Natural killer cell treated with Interleukin-12 subunit alpha and Interleukin-12 subunit beta and Interleukin-15 and Interleukin-18, amount 100 ng/mL, for 72 hours (primary cell): ENCODE data around the gene TMEM238. TPM values are rescaled to one million over a fixed set of nuclear protein-coding genes. Genes with fewer than 3 reads are reported as not detected.

Experiments used
- ATAC-seq, 2 donors: fragments of 150-1000 bp; cut with Tn5 transposase in 1 of 2; sonication (Bioruptor Pico), chemical (Tn5 transposase) in 1 of 2; 2 replicates each; pipeline ENCODE4 v1.10.0; 2021
- DNase-seq: peaks from one replicate; pipeline ENCODE4 v3.0.0; 2022; ENCODE audit warnings: low spot score
- H3K27ac Mint-ChIP-seq, 2 donors: 1 replicate in 1 of 2; 2 replicates in 1 of 2; pipeline ENCODE4 v1.8.0; 2022; ENCODE audit warnings: mixed read lengths in 2 of 2, mild to moderate bottlenecking in 1 of 2, moderate library complexity in 1 of 2
- H3K27me3 Mint-ChIP-seq, 2 donors: 1 replicate in 1 of 2; 2 replicates in 1 of 2; pipeline ENCODE4 v1.8.0; 2022; ENCODE audit warnings: mixed read lengths in 2 of 2
- H3K36me3 Mint-ChIP-seq: one replicate; pipeline ENCODE4 v1.8.0; 2022; ENCODE audit warnings: mixed read lengths
- H3K4me1 Mint-ChIP-seq, 2 donors: 1 replicate in 1 of 2; 2 replicates in 1 of 2; pipeline ENCODE4 v1.8.0; 2022; ENCODE audit warnings: low read depth in 2 of 2, mixed read lengths in 2 of 2, mild to moderate bottlenecking in 1 of 2
- H3K4me3 Mint-ChIP-seq: one replicate; pipeline ENCODE4 v1.8.0; 2022; ENCODE audit warnings: mixed read lengths
- H3K9me3 Mint-ChIP-seq: 2 replicates; pipeline ENCODE4 v1.8.0; 2022; ENCODE audit warnings: mixed read lengths
- total RNA-seq, 2 donors: library from RNA; stranded (reverse); gene quantifications; one replicate each; pipeline ENCODE4 v1.2.3, GENCODE V29; 2022

TMEM238 gene
- total RNA-seq, 2 donors from 2014 or later, result 5.2 to 8.3 TPM

DNA sequence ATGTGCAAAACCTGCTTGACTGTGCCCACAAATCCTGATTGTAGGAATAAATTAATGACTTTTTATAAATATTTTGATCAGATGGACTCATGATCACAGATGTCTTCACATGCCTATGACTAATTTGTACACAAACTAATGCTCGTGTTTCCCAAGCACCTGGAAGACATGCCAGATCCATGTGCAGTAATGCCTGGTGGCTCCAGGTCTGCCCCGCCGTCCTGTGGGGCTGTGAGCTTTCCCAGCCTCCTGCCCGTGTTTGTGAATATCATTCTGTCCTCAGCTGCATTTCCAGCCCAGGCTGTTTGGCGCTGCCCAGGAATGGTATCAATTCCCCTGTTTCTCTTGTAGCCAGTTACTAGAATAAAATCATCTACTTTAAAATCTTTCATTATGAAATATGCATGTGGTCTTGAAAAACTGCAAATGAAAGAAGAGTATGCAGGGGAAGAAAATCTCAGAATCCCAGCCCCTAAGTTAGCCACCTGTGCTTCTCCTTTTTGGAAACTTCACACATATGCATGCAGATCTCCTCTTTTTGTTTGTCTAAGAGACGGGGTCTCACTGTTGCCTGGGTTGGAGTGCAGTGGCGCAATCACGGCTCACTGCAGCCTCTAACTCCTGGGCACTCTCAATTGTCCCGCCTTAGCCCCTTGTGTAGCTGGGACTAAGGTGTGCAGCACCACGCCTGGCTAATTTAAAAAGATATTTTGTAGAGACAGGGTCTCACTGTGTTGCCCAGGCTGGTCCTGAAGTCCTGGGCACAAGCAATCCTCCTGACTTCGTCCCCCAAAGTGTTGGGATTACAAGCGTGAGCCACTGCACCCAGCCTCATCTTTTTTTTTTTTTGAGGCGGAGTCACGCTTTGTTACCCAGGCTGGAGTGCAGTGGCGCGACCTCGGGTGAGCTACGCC is 7.9 kb upstream of the TMEM238 start:
- H3K9me3 Mint-ChIP-seq, result no peaks in the 10 kb centered on the region
- no peak overlapping the region for H3K27ac Mint-ChIP-seq
- H3K4me3 Mint-ChIP-seq, result no peak overlapping the region
- H3K4me1 Mint-ChIP-seq, result peaks cover 20 to 27% of the 10 kb centered on the region in 2 donors
- no peaks in the 10 kb centered on the region for H3K36me3 Mint-ChIP-seq
- peak; percentile 35 for DNase-seq
- no peak for ATAC-seq
- no peaks in the 10 kb centered on the region for H3K27me3 Mint-ChIP-seq

- Mint-ChIP-seq H3K9me3 (no peaks in the 10 kb centered on the region), H3K4me3 (no peak overlapping the region), H3K4me1 (peaks cover 27 to 34% of the 10 kb centered on the region in 2 donors), H3K27ac (no peak overlapping the region), H3K27me3 (no peaks in the 10 kb centered on the region), H3K36me3 (peaks cover 7% of the 10 kb centered on the region)
- DNase-seq (peak; percentile 54), ATAC-seq (peak in 1 of 2 donors; percentile 7)
Observed at GRCh38 chr19:55391191-55391670, 7.1 kb upstream of the TMEM238 start.

DNA sequence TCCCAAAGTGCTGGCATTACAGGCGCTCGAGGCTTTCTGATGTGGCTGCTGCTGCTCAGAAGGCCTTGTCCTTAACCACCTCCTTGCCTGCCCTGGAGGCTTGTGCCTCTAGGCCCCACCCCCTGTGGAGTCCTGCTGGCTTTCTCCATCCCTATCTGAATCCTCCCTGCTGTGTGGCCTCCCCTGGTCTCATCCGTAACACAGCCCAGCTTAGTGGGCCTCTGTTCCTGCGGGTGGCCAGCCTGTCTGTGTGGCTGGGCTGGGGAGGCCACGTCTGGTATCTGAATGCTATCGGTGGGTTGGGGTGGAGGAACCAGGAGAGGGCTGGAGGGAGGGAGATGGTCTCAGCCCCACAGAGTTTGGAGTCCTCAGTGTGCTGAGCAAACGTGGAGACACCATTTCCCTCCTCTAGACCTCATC is 6.4 kb upstream of the TMEM238 start:
- H3K36me3 Mint-ChIP-seq, result peaks cover 11% of the 10 kb centered on the region

GRCh38 chr19:55389386-55390317 is 5.6 kb upstream of the TMEM238 start:
- Mint-ChIP-seq H3K4me1 (peaks cover 40 to 43% of the 10 kb centered on the region in 2 donors), H3K4me3 (peak overlapping the region; percentile 68), H3K36me3 (peaks cover 11% of the 10 kb centered on the region), H3K9me3 (no peaks in the 10 kb centered on the region), H3K27ac (peak overlapping the region; percentile 47 to 73), H3K27me3 (no peaks in the 10 kb centered on the region)
- DNase-seq (peak; percentile 49), ATAC-seq (no peak)

More for the DNA sequence above, 6.4 kb upstream of the TMEM238 start:
- ATAC-seq, result no peak
- Mint-ChIP-seq H3K27me3 (no peaks in the 10 kb centered on the region), H3K27ac (no peak overlapping the region), H3K9me3 (no peaks in the 10 kb centered on the region), H3K4me3 (peak overlapping the region; percentile 15), H3K4me1 (peaks cover 35 to 40% of the 10 kb centered on the region in 2 donors)
- no peak for DNase-seq

GRCh38 chr19:55387736-55388497 is 3.8 kb upstream of the TMEM238 start:
- peaks cover 11% of the 10 kb centered on the region for H3K36me3 Mint-ChIP-seq
- H3K4me1 Mint-ChIP-seq, result peaks cover 48 to 51% of the 10 kb centered on the region in 2 donors
- no peak for DNase-seq
- no peaks in the 10 kb centered on the region for H3K27me3 Mint-ChIP-seq
- peak overlapping the region; percentile 98 for H3K4me3 Mint-ChIP-seq
- ATAC-seq, result no peak
- H3K27ac Mint-ChIP-seq, result peak overlapping the region; percentile 98 to 99
- no peaks in the 10 kb centered on the region for H3K9me3 Mint-ChIP-seq

DNA sequence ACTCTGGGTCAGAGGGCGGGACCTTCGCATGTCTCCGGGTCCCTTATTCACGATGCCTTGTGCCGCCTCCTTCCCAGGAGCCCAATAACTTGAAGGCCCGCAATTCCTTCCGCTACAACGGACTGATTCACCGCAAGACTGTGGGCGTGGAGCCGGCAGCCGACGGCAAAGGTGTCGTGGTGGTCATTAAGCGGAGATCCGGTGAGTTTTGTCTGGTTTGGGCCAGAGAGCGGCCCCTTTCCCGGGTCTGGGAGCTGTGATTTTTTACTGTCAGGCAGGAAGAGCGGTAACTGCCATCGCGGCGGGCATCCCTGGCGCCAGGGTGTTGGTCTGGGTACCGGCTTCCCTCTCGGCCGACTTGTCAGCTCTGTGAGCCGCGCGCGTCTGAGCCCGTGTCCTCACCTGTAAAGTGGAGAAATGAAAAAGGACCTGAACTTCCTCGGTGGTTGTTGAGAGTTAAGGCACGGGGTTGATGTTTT is 2.4 kb upstream of the TMEM238 start:
- Mint-ChIP-seq H3K36me3 (peaks cover 11% of the 10 kb centered on the region), H3K27me3 (no peaks in the 10 kb centered on the region), H3K4me3 (peak overlapping the region; percentile 98), H3K4me1 (peaks cover 62% of the 10 kb centered on the region in 2 donors), H3K27ac (peak overlapping the region; percentile 98 to 99), H3K9me3 (no peaks in the 10 kb centered on the region)
- ATAC-seq (no peak), DNase-seq (no peak)

- Mint-ChIP-seq H3K4me3 (peak within 1 kb of the TSS; percentile 98), H3K27me3 (no peaks in the 10 kb centered on the region), H3K9me3 (no peaks in the 10 kb centered on the region), H3K27ac (peak within 1 kb of the TSS; percentile 98 to 99), H3K36me3 (peaks cover 11% of the 10 kb centered on the region), H3K4me1 (peaks cover 62 to 64% of the 10 kb centered on the region in 2 donors)
- DNase-seq (peak; percentile 98), ATAC-seq (peak; percentile 86 to 93)
Observed at GRCh38 chr19:55385724-55386492, 1.8 kb upstream of the TMEM238 start, which contains the start of gene RPL28. TSS of gene RPL28 (plus strand) at chr19:55385932. CDS start at chr19:55386358, 426 bp downstream.

DNA sequence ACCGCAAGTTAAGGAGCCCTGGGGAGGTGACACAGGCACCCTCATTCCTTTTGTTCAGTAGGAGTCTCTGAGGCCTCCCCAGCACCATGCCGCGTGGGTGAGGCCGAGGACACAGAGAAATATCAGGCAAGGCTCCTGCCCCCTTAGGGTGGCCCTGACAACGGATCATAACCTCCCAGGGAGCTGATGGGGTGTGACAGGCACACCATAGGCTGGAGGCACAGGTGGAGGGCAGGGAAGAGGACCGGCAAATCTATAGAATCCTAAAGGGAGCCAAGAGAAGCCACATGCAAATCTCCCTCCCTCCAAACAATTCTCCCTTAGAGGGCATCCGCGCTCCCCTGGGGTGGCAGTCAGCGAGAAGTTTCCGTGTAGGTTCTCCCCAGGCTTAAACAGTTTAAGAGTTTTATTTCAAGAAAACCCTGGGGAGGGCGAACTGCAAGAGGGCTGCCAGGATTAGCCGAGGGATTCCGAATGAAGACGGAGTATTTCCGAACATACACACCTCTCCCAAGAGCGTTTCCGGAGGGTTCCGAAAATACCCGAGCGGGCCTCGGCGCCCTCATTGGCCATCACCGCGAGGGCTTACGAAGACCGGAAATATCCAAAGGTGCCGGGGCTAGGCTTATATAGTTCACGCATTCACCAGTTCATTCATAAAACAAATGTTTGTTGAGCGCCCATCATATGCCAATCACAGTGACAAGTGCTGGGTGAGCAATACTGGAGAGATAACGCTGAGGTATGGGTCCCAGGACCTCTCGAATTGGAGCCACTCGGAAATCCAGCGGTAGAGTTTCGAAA is 1.0 kb upstream of the TMEM238 start:
- no peaks in the 10 kb centered on the region for H3K27me3 Mint-ChIP-seq
- peak overlapping the region; percentile 98 for H3K4me3 Mint-ChIP-seq
- peaks cover 11% of the 10 kb centered on the region for H3K36me3 Mint-ChIP-seq

DNA sequence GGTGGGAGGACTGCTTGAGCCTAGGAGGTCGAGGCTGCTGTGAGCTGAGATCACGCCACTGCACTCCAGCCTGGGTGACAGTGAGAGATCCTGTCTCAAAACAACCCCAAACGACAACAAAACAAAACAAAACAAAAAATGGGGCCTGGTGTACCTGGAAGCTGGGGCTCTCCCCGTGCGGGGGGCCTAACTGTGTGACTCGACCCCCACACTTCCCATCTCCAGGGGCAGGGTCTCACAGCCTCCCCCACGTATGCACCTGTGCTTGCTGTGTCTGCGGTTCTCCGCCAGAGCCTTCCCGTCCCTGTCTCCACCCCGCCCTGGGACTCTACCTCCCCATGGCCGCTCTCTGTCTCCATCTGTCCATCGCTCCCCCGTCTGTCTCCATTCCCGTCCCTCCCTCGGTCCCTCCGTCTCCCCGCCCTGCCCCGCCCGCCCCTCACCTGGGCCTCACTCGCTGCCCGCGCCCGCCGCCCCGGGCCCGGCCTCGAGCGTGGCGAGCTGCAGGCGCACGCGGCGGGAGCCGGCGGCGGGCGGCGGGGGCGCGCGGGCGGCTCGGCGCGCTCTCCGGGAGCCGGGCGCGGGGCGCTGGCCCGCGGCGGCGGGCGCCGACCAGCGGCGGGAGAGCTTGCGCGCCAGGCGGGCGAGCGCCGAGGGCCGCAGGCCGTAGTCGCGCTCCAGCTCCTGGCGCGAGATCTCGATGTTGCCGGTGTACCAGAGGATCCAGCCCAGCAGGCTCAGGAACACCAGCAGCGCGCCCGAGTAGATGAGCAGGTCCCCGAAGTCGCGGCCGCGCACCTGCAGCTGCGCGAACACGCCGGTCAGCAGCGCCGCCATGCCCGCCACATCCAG is 587 bp downstream of the TMEM238 start:
- no peaks in the 10 kb centered on the region for H3K9me3 Mint-ChIP-seq
- ATAC-seq (peak; percentile 4 to 24), DNase-seq (no peak)
- peaks cover 11% of the 10 kb centered on the region for H3K36me3 Mint-ChIP-seq
- H3K4me1 Mint-ChIP-seq, result peaks cover 47 to 51% of the 10 kb centered on the region in 2 donors
- H3K27me3 Mint-ChIP-seq, result no peaks in the 10 kb centered on the region
- peak overlapping the region; percentile 54 to 80 for H3K27ac Mint-ChIP-seq
- H3K4me3 Mint-ChIP-seq, result peak overlapping the region; percentile 68

More for the DNA sequence above, 1.0 kb upstream of the TMEM238 start:
- peak; percentile 95 for DNase-seq
- peaks cover 59 to 62% of the 10 kb centered on the region in 2 donors for H3K4me1 Mint-ChIP-seq
- peak overlapping the region; percentile 98 to 99 for H3K27ac Mint-ChIP-seq
- peak; percentile 88 to 90 for ATAC-seq
- no peaks in the 10 kb centered on the region for H3K9me3 Mint-ChIP-seq

GRCh38 chr19:55382522-55383054 is 1.5 kb downstream of the TMEM238 start:
- Mint-ChIP-seq H3K9me3 (no peaks in the 10 kb centered on the region), H3K36me3 (peaks cover 11% of the 10 kb centered on the region), H3K27ac (peak overlapping the region; percentile 54 to 80), H3K27me3 (no peaks in the 10 kb centered on the region), H3K4me3 (peak overlapping the region; percentile 68), H3K4me1 (peaks cover 42 to 48% of the 10 kb centered on the region in 2 donors)
- no peak for ATAC-seq
- no peak for DNase-seq

DNA sequence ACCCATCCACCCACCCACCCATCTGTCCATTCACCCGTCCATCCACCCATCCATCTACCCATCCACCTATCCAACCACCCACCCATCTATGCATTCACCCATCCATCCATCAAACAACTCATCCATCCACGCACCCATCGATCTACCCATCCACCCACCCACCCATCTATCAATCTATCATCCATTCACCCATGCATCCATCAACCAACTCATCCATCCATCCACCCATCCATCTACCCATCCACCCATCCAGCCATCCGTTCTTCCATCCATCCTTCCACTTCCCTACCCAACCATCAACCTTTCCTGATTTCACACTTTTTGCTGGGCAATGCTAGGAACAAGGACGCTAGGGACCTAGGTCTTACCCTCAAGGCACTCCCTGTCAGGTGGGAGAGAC is 2.1 kb downstream of the TMEM238 start:
- DNase-seq, result no peak
- peaks cover 11% of the 10 kb centered on the region for H3K36me3 Mint-ChIP-seq
- no peak for ATAC-seq
- H3K27me3 Mint-ChIP-seq, result no peaks in the 10 kb centered on the region
- H3K9me3 Mint-ChIP-seq, result no peaks in the 10 kb centered on the region
- peak overlapping the region; percentile 68 for H3K4me3 Mint-ChIP-seq
- H3K27ac Mint-ChIP-seq, result peak overlapping the region; percentile 54 to 80
- H3K4me1 Mint-ChIP-seq, result peaks cover 38 to 43% of the 10 kb centered on the region in 2 donors
